GM15510 (cell line): Measurements from ENCODE around the gene MINDY4B.

Source experiments
- POLR2A ChIP-seq: IDR thresholded peaks from 3 replicates; pipeline ENCODE4 v1.6.1; 2011; ENCODE audit warnings: borderline replicate concordance; ENCODE audit not compliant: insufficient read length; ENCODE audit errors: extremely low read depth

The MINDY4B gene

DNA sequence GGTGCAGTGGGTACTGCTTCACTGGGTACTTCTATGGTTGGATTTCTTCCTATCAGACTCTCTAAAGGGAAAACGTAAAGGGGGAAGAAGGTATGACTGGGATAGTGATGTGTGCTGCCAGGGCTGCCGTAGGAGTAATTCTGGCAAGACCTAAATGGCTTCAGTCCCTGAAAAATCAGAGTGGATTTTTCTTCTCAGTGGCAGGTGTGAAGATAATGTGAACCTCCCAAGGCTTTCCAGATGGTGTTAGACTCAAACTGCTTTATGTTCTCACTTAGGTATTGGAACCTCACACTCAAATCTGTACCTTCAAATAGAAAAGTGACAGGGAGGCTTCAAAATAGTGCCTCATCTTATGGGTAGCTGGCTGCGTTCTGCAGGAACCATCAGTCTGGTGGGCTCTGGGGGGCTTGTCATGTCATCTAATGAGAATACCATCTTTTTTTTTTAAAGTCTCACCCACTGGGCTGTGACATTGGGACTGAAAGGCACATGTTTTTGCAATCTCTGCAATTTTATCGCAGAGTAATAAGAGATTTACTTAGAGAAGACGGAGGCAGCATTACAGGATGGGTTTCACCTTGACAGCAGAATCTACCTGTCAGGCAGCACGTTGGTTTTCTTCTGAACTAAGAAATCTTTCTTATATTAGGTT is 28.5 kb downstream of the MINDY4B start:
- TF ChIP-seq POLR2A = no peak

DNA sequence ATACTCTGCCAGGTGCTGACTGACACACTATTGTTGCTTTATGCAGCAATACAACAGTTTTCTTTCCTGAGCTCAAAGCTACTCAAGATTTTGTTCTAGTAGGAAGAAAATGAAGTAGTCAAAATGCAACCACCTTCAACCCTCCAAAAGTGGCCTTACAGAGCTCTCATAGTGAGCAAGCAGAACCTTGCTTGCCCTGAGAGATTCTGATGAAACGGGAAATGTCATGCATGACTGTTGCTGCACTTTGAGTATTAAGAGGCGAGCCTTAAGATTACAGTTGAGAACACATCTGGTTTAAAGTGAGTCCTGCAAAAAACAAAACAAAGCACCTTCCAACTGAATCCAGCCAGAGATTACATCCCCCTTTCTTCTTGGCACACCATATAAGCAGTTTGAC is 29.7 kb downstream of the MINDY4B start:
- TF ChIP-seq POLR2A = no peak

DNA sequence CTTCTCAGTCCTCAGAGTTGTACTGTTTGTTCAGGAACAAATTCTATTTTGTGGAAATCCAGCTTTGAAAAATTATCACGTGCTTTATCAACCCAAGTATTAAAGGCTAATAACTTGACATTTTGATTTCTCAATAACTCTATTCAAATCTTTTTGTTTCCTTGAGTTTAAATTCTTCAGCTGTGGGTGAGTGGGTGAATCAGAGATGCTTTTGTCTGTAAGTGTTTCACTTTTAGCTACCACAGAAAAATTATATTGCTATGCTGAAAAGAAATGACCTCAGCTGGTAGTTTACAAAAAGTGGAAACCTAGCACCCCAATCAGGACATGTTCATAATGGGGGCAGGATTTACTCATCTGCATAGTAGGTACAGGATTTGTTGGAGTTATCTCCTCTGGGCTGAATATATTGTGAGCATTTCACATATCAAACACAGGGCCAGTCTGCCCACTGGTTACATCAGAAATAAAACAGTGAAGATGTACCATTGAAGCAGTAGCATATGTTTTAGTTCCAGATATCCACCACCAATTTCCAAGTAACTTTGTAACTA is 30.5 kb downstream of the MINDY4B start:
- no peak for TF ChIP-seq POLR2A

DNA sequence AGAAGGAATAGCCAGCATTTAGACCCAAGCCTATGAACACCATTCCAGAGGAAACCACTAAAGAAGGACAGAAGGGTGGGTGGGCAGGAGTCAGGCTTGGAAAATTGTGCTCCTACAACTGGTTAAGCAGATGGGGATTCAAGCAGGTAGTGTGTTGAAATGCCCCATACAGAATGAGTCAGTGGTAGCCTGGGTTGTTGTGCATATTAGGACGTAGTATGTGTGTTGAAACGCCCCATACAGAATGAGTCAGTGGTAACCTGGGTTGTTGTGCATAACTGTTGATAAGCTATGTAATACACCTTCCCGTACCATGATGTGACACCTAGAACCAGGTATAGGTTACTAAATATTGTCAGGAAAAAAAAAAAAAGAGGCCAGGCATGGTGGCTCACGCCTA is 34.0 kb downstream of the MINDY4B start:
- TF ChIP-seq POLR2A = no peak

DNA sequence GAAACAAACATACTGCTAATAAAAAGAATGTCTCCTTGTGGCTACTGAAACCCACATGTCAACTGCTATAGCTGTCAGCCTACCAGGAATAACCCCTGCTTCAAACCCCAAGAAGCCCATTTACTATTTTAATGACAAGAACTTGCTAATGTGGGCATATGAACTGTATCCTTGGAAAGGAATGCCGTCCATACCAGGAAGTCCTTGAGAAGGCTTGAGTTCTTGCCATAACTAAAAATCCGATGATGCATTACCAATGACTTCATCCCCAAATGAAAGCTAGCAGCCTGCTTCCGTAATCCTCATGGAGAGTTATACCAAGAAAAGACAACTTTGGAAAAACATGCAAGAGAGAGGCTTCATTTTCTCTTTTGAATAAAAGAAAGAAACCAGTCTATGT is 34.8 kb downstream of the MINDY4B start:
- TF ChIP-seq POLR2A = no peak

DNA sequence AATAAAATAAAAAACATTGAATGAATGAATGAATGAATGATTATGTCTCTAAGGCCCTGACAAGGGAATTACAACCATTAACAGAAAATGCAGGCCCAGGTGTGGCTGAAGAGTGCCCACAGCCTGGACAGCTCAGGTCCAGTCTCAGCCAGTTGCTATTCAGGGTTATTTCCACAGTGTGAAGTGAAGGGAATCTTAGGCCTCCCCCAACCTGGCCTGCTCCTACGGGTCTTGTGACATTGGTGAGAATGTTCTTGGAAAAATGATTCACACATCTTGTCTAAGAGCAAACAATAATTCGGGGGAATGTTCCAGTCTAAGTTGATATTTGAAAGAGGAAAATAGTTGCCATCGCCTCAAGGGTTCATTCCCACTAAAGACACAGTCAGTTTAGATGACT is 37.0 kb downstream of the MINDY4B start:
- TF ChIP-seq POLR2A = no peak

DNA sequence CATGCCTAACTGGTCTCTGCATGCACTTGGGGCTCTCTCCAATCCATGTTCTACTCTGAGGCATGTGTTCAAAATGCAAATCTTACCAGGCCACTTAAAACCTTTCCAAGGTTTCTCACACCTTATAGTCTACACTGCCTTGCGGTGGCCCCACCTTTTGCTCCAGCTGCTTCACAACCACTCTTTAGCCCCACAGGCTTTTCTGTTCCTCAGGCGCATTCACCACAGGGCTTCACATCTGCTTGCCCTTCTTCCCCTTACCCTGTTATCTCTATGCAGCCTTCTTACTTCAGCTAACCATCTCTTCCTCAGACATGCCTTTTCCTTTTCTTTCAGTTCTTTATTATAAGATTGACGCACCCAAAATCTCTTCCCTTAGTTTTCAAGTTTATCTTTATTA is 37.8 kb downstream of the MINDY4B start:
- no peak for TF ChIP-seq POLR2A

DNA sequence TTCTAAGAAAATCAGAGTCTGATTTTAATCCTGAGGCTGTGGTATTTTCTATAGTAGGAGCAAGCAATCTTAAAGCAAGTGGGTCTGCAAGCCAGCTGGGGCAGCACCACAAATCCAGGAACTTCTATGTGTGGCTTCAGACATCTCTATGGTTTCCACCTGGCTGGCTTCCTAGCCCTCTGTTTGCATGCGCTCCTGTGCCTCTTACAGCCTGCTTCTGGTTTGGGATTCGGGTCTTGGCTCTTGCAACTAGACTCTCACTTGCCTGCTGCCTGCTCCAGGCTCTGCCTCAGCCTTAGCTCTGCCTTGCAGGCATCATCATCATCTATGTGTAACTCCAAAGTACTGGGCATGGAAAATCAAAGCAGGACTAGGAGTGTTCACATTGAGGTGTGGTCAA is 43.4 kb downstream of the MINDY4B start:
- no peak for TF ChIP-seq POLR2A

DNA sequence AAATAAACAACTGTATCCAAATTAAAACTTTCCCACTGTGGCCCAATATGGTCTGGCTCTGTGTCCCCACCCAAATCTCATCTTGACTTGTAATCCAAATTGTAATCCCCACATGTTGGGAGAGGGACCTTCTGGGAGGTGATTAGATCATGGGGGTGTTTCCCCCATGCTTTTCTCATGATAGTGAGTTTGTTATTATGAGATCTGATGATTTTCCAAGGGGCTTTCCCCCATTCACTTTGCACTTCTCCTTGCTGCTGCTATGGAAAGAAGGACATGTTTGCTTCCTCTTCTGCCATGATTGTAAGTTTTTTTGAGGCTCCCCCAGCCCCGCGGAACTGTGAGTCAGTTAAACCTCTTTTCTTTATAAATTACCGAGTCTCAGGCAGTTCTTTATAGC is 55.0 kb downstream of the MINDY4B start:
- no peak for TF ChIP-seq POLR2A

DNA sequence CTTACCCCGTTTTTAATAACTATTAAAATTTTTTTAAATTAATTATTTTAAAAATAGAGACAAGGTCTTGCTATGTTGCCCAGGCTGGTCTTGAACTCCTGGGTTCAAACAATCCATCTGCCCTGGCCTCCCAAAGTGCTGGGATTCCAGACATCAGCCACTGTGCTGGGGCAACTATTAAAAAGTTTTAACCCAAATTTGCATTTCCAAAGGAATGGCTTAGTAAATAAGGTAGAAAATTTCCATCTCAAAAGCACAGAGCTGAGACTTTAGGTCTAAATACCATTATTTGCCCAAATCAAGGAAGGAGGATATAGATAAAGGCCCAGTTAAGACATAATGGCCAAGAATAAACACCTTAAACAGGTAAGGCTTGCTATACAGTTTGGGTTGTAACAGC is 56.4 kb downstream of the MINDY4B start:
- TF ChIP-seq POLR2A = no peak

DNA sequence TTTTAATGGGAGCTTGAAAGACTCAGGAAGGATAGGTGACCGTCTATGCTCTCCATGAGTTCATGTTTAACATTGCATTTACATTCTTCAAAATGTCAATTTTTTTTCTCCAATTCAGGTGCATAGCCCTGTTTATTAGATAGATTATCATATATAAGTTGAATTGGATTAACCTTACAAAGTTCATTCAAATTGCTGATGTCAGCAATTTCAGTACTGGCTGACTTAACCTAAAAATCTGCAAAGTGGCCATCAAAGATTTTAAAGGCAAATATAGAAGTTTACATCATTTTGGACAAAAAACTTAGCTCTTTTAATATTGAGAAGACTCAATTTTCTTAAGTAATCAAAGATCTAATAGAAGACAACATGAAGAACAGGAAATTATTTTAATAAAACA is 57.8 kb downstream of the MINDY4B start:
- TF ChIP-seq POLR2A = no peak

DNA sequence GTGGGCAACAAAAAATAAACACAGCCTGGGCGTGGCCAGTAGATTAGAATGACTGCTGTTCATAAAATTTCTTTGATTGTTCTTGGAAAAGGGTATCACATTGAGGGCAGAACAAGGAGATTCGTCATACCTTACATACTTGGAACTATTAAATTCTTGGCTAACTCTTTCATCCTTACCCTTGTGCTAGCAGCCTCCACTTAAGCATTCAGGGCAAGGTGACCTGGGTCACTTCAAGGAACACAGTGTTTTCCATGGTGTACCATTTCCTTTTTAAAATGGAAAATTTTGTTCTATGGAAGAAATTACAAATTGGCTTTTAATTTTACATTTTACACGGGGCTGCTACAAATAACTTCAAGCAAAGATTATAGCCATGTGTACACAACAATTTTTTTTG is 60.8 kb downstream of the MINDY4B start:
- TF ChIP-seq POLR2A = no peak

DNA sequence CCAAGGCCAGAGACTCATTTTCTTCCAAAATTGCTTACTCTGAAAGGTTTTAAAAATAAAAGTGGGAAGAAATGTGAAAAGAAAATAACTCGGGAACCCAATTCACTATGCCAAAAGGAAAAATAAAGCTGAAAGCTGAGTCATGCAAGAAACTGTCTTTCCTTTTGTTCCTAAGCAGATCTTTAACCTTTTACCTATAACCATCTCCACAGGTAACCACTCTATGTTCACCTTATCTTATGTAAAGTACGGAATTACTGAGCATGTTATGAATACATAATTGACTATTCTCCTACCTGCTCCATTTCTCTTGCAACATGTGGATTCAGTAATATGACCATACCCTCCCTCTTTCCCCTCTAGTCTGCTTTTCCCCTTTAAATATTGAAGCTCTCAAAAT is 62.0 kb downstream of the MINDY4B start:
- TF ChIP-seq POLR2A = no peak

DNA sequence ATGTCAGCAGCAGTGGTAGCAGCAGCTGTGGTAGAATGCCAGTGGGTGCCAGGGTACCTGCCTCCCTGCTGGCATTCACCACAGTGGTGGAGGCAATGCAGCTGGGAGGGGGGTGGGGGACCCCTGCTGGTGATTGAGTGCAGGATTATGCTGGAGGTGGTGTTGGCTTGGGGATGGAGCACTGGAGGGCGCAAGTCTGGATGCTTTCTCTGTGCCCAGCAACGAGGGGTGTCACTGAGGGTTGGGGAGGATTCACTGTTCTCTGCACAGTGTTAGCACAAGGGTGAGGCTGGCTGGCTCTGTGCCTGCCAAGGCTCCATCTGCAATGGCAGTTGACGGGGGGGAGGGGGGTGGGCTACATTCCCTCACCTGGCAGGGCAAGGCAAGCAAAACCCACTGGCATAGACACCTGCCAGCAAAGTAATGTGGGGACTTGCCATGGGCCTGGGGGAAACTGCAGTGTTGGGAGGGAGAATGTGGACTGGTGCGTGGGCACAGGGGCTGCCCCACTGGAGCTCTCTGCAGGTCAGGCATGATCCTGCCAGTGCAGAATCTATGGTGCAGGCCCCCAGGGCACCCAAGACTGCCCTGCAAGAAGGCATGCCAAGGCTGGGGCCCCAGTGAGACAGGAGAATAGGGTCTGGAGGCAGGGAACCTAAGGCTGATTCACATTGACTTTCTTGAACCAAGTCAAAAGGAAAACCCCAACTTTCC is 64.3 kb downstream of the MINDY4B start:
- TF ChIP-seq POLR2A = no peak

DNA sequence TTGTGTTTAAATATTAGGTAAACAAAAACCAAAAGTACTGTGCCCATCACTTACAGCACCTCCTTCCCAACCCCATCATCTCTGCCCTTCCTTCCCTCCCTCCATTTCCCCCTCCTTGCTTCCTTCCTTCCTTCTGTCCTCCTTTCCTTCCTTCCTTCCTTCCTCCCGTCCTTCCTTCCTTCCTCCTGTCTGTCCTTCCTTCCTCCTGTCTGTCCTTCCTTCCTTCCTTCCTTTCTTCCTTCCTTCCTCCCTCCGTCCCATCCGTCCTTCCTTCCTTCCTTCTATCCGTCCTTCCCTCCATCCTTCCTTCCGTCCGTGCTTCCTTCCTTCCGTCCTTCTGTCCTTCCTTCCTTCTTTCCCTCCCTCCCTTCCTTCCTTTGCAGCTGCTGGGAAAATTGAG is 74.5 kb downstream of the MINDY4B start:
- no peak for TF ChIP-seq POLR2A

DNA sequence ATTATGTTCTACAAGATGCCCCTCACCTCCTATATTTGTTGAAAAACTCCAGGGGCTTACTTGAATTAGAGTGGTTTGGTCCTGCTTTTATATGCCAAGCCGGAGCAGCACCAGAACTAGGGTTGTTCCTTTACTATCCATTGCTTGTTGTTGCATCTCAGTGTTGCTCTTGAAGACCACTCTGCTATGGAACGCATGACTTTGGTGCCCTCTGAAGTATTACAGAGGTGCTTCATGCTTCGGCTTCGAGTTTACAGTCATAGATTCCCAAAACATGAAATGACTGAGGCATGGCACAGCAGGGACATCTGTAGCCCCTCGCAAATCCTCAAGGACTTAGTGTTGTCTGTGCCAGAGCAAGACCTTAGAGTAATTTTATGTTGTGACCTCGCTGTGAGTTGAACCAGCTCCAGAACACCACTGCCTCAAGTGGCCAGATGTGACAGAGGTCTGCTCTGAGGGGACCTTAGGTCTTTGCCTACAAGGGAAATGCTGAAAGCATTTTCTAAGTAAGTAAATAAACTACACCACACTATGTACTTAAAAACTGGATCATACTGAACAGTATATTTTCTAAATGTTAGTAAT is 75.1 kb downstream of the MINDY4B start:
- TF ChIP-seq POLR2A = no peak

DNA sequence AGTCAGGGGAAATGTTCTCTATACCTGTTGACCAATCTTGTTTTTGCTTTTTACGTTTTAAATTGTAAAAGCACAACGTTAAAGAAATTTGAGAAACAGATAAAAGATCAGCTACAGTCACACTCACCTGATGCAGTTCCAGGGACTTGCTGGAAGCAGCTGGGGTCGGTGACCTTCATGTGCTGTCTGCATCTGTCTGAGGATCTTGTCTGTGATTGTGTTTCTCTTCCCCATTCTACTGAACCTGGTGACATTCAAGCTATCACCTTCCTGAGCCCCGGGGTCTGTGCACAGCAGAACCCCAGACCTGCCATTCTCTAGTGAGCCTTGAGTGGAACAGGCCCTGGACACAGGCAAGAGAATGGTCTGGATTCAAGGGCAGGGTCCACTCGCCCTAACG is 75.8 kb downstream of the MINDY4B start:
- no peak for TF ChIP-seq POLR2A

DNA sequence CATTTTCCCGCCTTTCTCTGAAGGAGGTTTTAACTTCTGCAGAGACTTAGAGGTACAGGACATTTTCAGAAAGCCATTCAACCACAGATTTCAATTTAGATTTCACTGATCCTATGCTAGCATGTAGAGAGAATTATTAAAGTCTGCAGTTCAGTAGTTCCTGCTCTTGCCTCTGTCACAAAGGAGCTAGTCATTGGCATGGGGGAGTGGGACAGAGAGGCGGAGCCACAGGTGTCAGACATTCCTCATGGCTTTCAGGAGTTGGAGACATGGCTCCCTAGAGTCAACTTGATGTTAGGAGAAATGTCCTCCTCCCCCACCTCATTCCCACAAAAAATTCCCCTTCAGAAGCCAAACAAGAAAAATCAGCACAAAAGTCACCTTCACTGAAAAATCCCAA is 76.2 kb downstream of the MINDY4B start:
- TF ChIP-seq POLR2A = no peak
